ENCODE data around the gene CELA2B.

CELA2B gene

DNA sequence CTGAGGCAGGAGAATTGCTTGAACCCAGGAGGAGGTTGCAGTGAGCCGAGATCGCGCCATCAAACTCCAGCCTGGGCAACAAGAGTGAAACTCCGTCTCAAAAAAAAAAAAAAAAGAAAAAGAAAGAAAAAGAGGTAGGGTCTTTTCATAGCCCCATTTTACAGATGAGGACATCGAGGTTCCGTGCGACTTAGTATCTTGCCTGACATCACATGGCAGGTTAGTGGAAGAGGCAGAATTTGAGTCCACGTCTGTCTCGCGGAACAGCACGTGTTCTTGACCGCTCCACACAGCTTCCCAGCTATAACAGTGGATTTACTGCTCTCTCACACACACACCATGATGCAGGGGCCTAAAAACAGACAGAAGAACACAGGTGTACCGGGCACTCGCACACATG, 36.6 kb upstream of the CELA2B start:
- no peaks in the 10 kb centered on the region for H3K4me1 Mint-ChIP-seq (ENCODE audit: low read depth)
- H3K36me3 Mint-ChIP-seq (ENCODE audit: low read depth), result no peaks in the 10 kb centered on the region
- no peaks in the 10 kb centered on the region for H3K9me3 Mint-ChIP-seq
- H3K27ac Mint-ChIP-seq, result no peak overlapping the region
- no peak overlapping the region for H3K4me3 Mint-ChIP-seq
- H3K27me3 Mint-ChIP-seq (ENCODE audit: low read depth), result no peaks in the 10 kb centered on the region

DNA sequence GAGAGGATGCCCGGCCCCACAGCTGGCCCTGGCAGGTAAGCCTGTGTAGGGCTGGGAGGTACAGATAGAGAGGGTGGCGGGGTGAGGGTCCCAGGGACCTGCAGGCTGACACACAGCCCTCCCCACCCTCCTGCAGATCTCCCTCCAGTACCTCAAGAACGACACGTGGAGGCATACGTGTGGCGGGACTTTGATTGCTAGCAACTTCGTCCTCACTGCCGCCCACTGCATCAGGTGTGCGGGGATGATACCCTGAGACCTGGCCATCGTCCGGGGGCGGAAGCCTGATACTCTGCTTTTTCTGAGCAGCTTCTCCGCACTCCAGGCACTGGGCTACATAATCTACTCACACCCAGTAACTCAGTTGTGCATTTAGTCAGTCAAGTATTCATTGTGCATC, 35.5 kb upstream of the CELA2B start:
- no peak overlapping the region for H3K4me3 Mint-ChIP-seq
- H3K4me1 Mint-ChIP-seq (ENCODE audit: low read depth), result peaks cover 4% of the 10 kb centered on the region
- no peaks in the 10 kb centered on the region for H3K27me3 Mint-ChIP-seq (ENCODE audit: low read depth)
- H3K9me3 Mint-ChIP-seq, result no peaks in the 10 kb centered on the region
- H3K27ac Mint-ChIP-seq, result no peak overlapping the region
- H3K36me3 Mint-ChIP-seq (ENCODE audit: low read depth), result no peaks in the 10 kb centered on the region

DNA sequence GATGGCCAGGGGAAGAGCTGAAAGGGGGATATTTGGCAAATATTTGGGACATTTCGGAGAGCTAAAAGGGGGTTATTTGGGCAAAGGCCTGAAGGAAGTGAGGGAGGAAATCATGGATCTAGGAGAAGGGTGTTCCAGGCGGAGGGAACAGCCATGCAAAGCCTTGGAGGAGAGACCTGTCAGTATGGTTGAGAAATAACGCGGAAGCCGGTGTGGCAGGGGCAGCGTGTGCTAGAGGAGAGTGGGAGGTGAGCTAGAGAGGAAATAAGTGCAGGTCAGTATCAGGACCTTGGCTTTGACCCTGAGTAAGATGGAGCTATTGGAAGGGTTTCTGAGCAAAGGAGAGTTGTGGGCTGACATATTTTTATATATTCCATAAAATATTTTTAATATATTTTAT, 34.7 kb upstream of the CELA2B start:
- Mint-ChIP-seq H3K4me1 (ENCODE audit: low read depth) (peaks cover 9% of the 10 kb centered on the region), H3K4me3 (no peak overlapping the region), H3K27ac (no peak overlapping the region), H3K9me3 (no peaks in the 10 kb centered on the region), H3K36me3 (ENCODE audit: low read depth) (no peaks in the 10 kb centered on the region), H3K27me3 (ENCODE audit: low read depth) (no peaks in the 10 kb centered on the region)

DNA sequence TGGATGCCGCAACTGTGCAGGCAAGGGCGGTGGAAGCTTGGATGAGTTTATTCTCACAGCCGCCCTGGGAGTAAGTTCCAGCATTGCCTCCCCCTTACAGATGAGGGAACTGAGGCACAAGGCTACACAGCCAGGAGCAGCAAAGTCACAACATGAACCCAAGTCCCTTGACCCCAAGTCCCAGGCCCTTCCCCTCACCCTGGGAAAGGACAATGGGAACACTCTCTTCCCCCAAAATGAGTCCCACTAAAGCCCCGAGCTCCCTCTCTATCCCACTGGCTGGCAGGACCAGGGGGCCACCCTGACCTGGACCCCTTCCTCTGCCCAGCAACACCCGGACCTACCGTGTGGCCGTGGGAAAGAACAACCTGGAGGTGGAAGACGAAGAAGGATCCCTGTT, 33.8 kb upstream of the CELA2B start:
- no peak overlapping the region for H3K27ac Mint-ChIP-seq
- no peak overlapping the region for H3K4me3 Mint-ChIP-seq
- H3K36me3 Mint-ChIP-seq (ENCODE audit: low read depth), result no peaks in the 10 kb centered on the region
- H3K9me3 Mint-ChIP-seq, result no peaks in the 10 kb centered on the region
- peaks cover 9% of the 10 kb centered on the region for H3K4me1 Mint-ChIP-seq (ENCODE audit: low read depth)
- no peaks in the 10 kb centered on the region for H3K27me3 Mint-ChIP-seq (ENCODE audit: low read depth)

DNA sequence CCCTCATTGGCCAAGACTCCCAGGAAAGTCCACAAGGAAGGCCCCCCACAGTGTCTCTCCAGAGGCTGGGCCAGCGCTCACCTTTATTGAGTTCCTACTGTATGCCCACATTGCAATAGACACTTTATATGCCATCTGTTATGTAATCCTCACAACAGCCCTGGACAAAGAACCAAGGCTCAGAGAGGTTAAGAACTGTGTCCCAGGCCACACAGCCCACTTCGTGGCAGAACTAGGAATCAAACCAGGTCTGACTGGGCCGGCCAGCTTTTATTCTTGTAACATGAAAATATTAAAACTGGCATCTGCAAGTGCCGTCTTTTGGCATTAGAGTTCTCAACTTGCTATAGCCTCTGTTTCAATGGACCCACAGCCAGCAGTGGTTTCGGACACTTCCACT, 33.1 kb upstream of the CELA2B start:
- no peak overlapping the region for H3K4me3 Mint-ChIP-seq
- peaks cover 9% of the 10 kb centered on the region for H3K4me1 Mint-ChIP-seq (ENCODE audit: low read depth)
- H3K27me3 Mint-ChIP-seq (ENCODE audit: low read depth), result no peaks in the 10 kb centered on the region
- H3K36me3 Mint-ChIP-seq (ENCODE audit: low read depth), result no peaks in the 10 kb centered on the region
- H3K9me3 Mint-ChIP-seq, result no peaks in the 10 kb centered on the region
- no peak overlapping the region for H3K27ac Mint-ChIP-seq

DNA sequence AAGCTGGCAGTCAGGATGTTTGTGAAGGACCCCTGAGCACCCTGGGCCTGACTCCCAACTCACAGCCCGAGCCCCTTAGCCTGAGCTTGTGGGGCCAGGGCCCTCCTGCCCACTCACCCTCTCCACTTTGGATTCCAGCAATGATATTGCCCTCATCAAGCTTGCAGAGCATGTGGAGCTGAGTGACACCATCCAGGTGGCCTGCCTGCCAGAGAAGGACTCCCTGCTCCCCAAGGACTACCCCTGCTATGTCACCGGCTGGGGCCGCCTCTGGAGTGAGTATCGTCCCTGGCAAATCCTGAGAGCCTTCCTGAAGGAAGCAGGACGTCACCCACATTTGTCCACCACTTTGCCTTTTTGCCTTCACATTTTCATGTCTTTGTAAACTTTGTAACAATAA, 32.6 kb upstream of the CELA2B start:
- no peak overlapping the region for H3K27ac Mint-ChIP-seq
- H3K9me3 Mint-ChIP-seq, result no peaks in the 10 kb centered on the region
- peaks cover 9% of the 10 kb centered on the region for H3K4me1 Mint-ChIP-seq (ENCODE audit: low read depth)
- H3K36me3 Mint-ChIP-seq (ENCODE audit: low read depth), result no peaks in the 10 kb centered on the region
- no peaks in the 10 kb centered on the region for H3K27me3 Mint-ChIP-seq (ENCODE audit: low read depth)
- no peak overlapping the region for H3K4me3 Mint-ChIP-seq

DNA sequence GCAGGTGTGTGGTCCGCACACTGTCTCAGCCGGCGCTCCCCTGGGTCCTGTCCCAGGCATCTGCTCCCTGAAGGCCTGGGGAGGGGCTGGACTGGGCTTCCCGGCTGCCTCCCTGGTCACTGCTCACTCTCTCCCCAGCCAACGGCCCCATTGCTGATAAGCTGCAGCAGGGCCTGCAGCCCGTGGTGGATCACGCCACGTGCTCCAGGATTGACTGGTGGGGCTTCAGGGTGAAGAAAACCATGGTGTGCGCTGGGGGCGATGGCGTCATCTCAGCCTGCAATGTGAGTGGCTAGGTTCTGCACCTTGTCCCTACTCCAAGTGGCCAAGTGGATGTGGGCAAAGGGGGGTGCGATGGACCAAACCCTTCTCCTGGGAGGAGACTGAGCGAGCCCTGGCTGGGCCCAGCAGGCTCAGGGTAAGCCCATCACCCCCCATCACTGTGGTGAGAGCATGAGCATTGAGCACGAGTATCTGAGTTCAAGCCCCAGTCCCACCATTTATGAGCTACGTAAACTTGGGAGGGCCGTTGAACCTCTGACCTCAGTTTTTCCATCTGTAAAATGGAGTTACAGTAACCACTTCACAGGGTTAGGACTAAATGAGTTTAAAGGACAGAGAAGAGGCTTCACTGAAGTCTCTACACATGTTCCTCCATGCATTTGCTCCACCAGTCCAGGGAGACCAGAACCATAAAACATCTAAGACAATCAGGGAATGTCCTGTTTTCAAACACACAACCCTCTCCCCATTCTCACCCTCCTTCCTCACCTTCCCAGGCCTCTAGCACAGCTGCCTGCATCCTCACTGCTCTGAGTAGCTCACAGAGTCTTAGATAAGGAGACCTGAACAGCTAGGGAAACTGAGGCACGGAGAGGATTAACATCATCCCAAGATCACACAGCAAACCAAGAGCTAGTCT, 31.2 kb upstream of the CELA2B start:
- Mint-ChIP-seq H3K4me3 (no peak overlapping the region), H3K27me3 (ENCODE audit: low read depth) (peaks cover 6% of the 10 kb centered on the region), H3K9me3 (no peaks in the 10 kb centered on the region), H3K27ac (no peak overlapping the region), H3K4me1 (ENCODE audit: low read depth) (peaks cover 9% of the 10 kb centered on the region), H3K36me3 (ENCODE audit: low read depth) (no peaks in the 10 kb centered on the region)

DNA sequence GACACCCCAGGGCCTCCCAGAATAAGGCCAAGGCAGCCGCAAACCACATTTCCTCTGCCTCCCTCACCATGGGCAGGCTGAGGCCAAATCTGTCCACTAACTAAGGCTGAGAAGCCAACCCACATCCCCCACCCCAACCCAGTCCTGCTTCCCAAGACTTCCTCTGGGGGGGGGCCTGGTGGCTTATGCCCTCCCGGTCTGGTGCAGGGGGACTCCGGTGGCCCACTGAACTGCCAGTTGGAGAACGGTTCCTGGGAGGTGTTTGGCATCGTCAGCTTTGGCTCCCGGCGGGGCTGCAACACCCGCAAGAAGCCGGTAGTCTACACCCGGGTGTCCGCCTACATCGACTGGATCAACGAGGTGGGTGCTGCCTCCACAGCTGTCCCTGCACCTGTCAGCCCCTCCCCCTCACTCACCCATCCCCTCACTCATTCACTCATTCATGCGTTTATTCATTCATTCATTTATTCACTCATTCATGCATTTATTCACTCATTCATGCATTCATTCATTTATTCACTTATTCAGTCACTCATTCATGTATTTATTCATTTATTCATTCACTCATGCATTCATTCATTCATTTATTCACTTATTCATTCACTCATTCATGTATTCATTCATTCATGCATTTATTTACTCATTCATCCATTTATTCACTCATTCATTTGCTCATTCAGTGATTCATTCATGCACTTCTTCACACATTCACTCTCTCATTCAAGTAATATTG, 30.3 kb upstream of the CELA2B start:
- peaks cover 9% of the 10 kb centered on the region for H3K4me1 Mint-ChIP-seq (ENCODE audit: low read depth)
- no peaks in the 10 kb centered on the region for H3K9me3 Mint-ChIP-seq
- H3K27me3 Mint-ChIP-seq (ENCODE audit: low read depth), result peaks cover 6% of the 10 kb centered on the region
- H3K36me3 Mint-ChIP-seq (ENCODE audit: low read depth), result no peaks in the 10 kb centered on the region
- no peak overlapping the region for H3K4me3 Mint-ChIP-seq
- no peak overlapping the region for H3K27ac Mint-ChIP-seq

DNA sequence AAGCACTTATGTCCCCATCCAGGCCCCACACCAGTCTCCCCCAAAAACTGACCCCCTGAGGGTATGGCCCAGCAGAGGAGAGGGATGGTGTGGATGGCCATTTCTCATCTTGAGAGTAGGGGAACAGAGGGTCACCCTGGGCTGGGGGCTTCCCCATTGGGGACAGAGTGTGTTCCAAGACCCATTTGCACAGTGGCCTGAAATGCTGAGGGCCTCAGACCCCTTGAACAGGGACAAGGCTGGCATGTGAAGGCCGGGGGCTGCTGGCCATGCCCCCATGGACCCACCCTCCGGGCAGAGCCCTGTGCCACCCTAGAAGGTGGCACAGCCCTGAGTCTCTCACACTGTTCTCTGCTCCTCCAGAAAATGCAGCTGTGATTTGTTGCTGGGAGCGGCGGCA, 29.7 kb upstream of the CELA2B start:
- Mint-ChIP-seq H3K9me3 (no peaks in the 10 kb centered on the region), H3K27ac (no peak overlapping the region), H3K27me3 (ENCODE audit: low read depth) (peaks cover 6% of the 10 kb centered on the region), H3K36me3 (ENCODE audit: low read depth) (no peaks in the 10 kb centered on the region), H3K4me3 (no peak overlapping the region), H3K4me1 (ENCODE audit: low read depth) (peaks cover 9% of the 10 kb centered on the region)

DNA sequence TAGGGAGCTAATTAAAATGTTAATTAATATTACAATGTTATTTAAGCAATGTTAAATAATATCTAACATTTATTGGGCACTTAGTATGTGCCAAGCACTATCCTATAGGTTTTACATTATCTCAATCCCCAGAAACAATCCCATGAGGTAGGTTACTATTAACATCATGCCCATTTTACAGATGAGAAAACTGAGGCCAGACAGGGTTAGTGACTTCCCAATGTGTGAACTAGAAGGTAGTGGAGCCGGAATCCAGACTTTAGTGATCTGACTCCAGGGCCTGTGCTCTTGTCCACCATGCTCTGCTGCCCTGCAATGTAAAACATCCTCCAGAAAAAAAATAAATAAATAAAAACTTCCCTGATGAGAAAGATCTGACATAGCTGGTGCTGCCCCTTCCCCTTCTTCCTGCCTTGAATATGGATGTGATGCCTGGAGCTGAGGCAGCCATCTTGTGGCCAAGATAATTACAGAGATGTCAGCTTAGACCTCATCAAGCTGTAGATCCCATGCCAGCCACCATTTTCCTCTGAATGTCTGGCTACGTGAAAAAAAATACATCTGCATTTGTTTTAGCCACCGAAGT, 26.9 kb upstream of the CELA2B start:
- H3K36me3 Mint-ChIP-seq (ENCODE audit: low read depth), result no peaks in the 10 kb centered on the region

DNA sequence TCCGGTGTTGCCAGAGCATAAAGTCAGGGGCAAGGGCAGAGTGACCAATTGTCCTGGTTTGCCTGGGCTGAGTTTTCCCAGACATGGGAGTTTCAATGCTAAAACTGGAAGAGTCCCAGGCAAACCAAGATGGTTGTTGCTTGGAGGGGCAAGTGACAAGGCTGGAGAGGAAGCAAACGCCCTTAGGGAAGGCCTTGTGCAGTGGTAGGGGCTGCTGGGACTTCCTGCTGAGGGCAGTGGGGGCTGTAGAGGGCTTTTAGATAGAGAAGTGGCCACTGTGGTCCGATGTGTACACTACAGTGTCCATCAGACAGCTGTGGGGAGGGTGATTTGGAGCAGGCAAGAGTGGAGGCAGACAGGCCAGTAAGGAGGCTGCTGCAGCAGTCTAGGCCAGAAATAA, 26.3 kb upstream of the CELA2B start:
- Mint-ChIP-seq H3K4me1 (ENCODE audit: low read depth) (peaks cover 9% of the 10 kb centered on the region), H3K36me3 (ENCODE audit: low read depth) (no peaks in the 10 kb centered on the region), H3K4me3 (no peak overlapping the region), H3K27me3 (ENCODE audit: low read depth) (peaks cover 6% of the 10 kb centered on the region), H3K27ac (no peak overlapping the region), H3K9me3 (no peaks in the 10 kb centered on the region)

More for the DNA sequence above, 26.9 kb upstream of the CELA2B start:
- H3K9me3 Mint-ChIP-seq, result no peaks in the 10 kb centered on the region
- peaks cover 9% of the 10 kb centered on the region for H3K4me1 Mint-ChIP-seq (ENCODE audit: low read depth)
- H3K4me3 Mint-ChIP-seq, result no peak overlapping the region
- no peak overlapping the region for H3K27ac Mint-ChIP-seq
- H3K27me3 Mint-ChIP-seq (ENCODE audit: low read depth), result peaks cover 6% of the 10 kb centered on the region

DNA sequence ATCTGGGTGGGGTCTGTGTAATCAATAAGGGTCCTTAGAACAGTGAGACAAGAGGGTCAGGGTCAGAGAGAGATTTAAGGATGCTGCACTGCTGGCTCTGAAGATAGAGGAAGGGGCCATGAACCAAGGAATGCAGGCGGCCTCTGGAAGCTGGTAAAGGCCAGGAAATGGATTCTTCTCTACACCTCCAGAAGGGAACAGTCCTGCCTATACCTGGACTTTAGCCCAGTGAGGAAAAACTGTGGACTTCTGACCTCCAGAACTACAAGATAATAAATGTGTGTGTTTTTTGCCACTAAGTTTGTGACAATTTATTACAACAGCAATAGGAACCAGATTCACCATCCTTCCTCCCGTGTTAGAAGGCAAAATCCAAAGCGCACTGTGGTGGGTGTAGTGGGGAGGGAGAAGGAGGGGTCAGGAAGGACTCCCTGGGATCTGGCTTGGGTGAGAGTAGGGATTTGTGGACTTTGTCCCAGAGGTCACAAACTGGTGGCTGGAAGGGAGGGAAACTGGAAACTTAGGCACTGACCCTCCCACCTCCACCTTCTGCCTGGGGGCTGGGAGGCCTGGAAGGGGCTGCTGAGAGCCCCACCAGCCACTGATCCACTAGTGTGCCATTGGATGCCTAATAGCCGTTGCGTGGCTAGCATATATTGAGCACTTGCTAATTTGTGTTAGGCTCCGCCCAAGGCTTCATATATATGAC, 24.7 kb upstream of the CELA2B start:
- H3K36me3 Mint-ChIP-seq (ENCODE audit: low read depth), result no peaks in the 10 kb centered on the region
- no peak overlapping the region for H3K27ac Mint-ChIP-seq
- H3K4me3 Mint-ChIP-seq, result no peak overlapping the region
- H3K27me3 Mint-ChIP-seq (ENCODE audit: low read depth), result peaks cover 6% of the 10 kb centered on the region
- H3K9me3 Mint-ChIP-seq, result no peaks in the 10 kb centered on the region
- no peaks in the 10 kb centered on the region for H3K4me1 Mint-ChIP-seq (ENCODE audit: low read depth)

DNA sequence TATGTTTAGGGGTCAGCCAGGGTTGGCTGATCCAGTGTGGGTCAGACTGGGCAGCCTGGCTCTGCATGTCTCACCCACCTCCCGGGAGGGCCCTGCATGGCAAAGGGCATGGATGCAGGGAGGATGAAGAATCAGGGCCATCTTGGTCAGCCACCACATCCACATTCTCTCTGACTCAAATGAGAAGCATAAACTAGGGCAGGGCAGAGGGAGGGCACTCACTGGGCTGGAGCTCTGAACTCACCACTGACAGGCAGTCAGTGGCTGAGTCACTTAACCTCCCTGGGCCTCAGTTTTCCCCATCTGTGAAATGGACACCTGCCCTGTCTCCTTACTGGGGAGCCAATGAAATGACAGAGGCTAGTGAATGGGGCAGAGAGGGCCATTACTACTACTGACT, 23.7 kb upstream of the CELA2B start:
- H3K27ac Mint-ChIP-seq, result no peak overlapping the region
- H3K4me3 Mint-ChIP-seq, result no peak overlapping the region
- H3K27me3 Mint-ChIP-seq (ENCODE audit: low read depth), result peaks cover 8% of the 10 kb centered on the region
- no peaks in the 10 kb centered on the region for H3K9me3 Mint-ChIP-seq
- no peaks in the 10 kb centered on the region for H3K4me1 Mint-ChIP-seq (ENCODE audit: low read depth)
- no peaks in the 10 kb centered on the region for H3K36me3 Mint-ChIP-seq (ENCODE audit: low read depth)

DNA sequence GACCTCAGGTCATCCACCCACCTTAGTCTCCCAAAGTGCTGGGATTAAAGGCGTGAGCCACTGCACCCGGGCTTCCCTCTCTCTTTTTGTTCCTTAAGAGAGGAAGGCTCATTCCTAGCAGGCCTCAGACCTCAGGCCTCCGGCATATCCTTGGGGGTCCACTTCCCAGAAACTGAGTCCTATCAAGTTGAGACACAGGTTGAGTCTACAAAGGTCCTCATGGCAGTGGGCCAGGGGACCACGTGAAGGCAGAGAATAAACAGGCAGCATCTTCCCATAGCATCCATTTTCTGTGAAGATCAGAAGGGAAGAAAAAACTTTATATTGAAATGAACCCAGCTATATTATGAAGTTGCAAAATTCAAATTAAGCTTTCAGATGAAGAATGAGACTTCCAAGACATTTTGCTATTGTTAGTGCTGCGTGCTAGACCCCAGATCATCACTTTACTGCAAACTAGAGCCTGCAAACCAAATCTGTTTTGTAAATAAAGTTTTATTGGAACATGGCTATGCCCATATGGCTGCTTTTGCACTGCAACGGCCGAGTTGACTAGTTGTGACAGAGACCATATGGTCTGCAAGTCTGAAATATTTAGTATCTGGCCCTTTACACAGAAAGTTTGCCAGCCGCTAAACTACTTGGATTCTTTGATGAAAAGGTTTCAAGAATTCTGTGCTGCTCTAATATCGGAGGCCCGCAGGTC, 22.9 kb upstream of the CELA2B start:
- Mint-ChIP-seq H3K9me3 (no peaks in the 10 kb centered on the region), H3K36me3 (ENCODE audit: low read depth) (no peaks in the 10 kb centered on the region), H3K4me3 (no peak overlapping the region), H3K4me1 (ENCODE audit: low read depth) (no peaks in the 10 kb centered on the region), H3K27ac (no peak overlapping the region), H3K27me3 (ENCODE audit: low read depth) (peaks cover 9% of the 10 kb centered on the region)
